ENCODE results near the gene TIGAR. TPM values are rescaled to one million over a fixed set of nuclear protein-coding genes. Genes with fewer than 3 reads are reported as not detected.

The TIGAR gene
- total and polyA plus RNA-seq, 11 donors, result 3.6 to 16.4 (median 11.3) TPM

DNA sequence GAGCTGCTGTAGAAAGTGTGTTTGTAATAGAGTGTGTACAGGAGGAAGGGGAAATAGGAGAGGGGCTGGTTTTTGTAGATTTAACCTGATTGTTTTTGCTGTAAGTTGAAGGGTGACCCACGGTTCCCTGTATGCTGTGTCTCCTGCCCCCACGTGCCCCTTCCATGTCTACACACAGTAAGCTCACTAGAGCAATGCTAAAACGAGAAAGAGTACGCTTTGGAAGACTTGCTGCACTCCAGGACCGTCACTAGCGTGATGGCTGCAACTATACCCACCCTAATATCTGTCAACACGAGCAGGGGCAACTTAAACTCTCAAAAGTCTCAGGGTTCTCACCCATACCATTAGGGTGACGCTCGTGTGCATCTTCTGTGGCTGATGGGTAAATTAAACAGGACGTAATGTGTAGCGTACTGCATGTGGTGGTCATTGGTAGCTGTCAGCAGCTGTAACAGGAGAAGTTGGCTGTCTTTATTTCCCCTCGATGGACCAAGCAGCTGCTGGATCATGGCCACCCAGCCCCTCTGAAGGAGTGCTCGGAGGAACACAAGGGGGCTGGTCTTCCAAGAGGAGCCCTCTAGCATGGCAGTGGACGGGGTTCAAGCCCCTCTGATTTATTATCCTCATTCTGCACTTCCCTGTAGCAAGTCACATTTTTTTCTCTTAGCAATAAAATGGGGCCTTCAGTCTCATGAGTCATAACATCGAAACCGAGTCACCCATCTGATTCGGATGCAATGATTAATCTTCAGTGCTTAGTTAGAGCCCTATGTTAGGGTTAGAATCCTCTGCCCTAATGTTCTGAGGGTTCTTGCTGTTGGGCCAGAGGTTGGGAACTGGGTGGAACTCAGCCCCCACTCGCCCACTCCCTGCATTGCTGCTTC is 33.4 kb upstream of the TIGAR start:
- H3K27ac ChIP-seq, result peak overlapping the region in 6 of 12 donors; percentile 9 to 74 (median 58)

GRCh38 chr12:4288296-4289131 is 32.5 kb upstream of the TIGAR start:
- ATAC-seq, result no peak
- no peak for TF ChIP-seq POLR2A (IDR thresholded peaks at IDR 0.05)

More for the DNA sequence above, 33.4 kb upstream of the TIGAR start:
- H3K4me1 ChIP-seq, result peaks cover 2 to 92% (median 68%) of the 10 kb centered on the region in 12 donors
- DNase-seq, result no peak
- intact Hi-C loops (cut with DNase I), result loop anchor here in 1 of 10 donors (10.0 kb wide), 1 partner anchor 403 kb away; no protein-coding TSS in a partner anchor
- no peaks in the 10 kb centered on the region for H3K9me3 ChIP-seq
- H3K27me3 ChIP-seq, result no peaks in the 10 kb centered on the region
- ATAC-seq, result peak in 1 of 4 donors; percentile 8
- 36 to 49% (median 46%) methylated on average over 18 of the region's 18 CpGs for WGBS, 4 donors
- no peak overlapping the region for H3K4me3 ChIP-seq
- H3K36me3 ChIP-seq, result peaks cover 0 to 98% (median 84%) of the 10 kb centered on the region in 9 donors
- no peak for TF ChIP-seq CTCF (IDR thresholded peaks at IDR 0.05)
- no peak for TF ChIP-seq POLR2A (IDR thresholded peaks at IDR 0.05)

DNA sequence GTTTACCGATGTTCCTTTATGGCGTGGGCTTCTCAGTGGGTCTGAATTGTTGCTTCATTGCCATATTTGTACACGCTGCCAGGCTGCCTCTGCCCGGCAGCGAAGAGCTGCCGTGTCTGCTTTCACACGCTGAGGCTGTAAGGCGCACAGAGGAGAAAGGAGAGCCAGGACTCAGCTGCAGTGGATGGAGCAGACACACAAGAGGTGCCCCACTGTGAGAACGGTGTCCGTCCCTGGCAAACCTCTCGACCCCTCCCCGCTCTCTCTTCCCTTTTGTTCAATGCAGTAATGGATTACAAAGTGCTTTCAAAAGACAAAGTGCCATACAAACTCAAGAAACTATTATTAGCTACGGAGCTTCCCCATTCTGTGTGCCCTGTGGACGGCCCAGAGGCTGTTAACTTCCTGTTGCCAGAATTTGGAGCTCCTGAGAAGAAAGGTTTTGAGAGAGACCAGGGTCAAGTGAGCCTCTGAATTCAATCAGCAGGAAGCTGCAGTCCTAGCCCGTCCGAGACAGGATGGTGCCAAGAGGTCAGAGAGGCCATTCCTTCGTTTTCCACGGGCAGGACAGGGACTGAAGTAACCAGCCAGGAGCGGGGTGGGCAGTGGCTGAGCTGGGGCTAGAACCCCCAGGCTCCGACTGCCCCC is 31.7 kb upstream of the TIGAR start:
- ATAC-seq (peak in 3 of 4 donors; percentile 38 to 64 (median 44)), DNase-seq (peak in 1 of 5 donors; percentile 22)
- intact Hi-C loops (cut with DNase I), result loop anchor here in 1 of 10 donors (10.0 kb wide), 1 partner anchor 405 kb away; no protein-coding TSS in a partner anchor
- Histone ChIP-seq H3K36me3 (peaks cover 0 to 88% (median 66%) of the 10 kb centered on the region in 9 donors), H3K27me3 (no peaks in the 10 kb centered on the region), H3K4me3 (peak overlapping the region in 2 of 12 donors; percentile 3 to 40), H3K4me1 (peaks cover 2 to 92% (median 70%) of the 10 kb centered on the region in 12 donors), H3K9me3 (no peaks in the 10 kb centered on the region), H3K27ac (peak overlapping the region in 11 of 12 donors; percentile 36 to 83 (median 60))
- TF ChIP-seq POLR2A (IDR thresholded peaks at IDR 0.05) (no peak), CTCF (IDR thresholded peaks at IDR 0.05) (no peak)
- 40 to 45% (median 44%) methylated on average over 18 to 20 of the region's 20 CpGs for WGBS, 4 donors

More at GRCh38 chr12:4288296-4289131, 32.5 kb upstream of the TIGAR start:
- WGBS, 4 donors, result 52 to 61% (median 55%) methylated on average over 19 to 20 of the region's 20 CpGs
- Histone ChIP-seq H3K4me3 (peak overlapping the region in 1 of 12 donors; percentile 40), H3K36me3 (peaks cover 0 to 93% (median 74%) of the 10 kb centered on the region in 9 donors), H3K9me3 (no peaks in the 10 kb centered on the region), H3K4me1 (peaks cover 2 to 92% (median 73%) of the 10 kb centered on the region in 12 donors), H3K27me3 (no peaks in the 10 kb centered on the region), H3K27ac (peak overlapping the region in 11 of 12 donors; percentile 36 to 83 (median 60))
- intact Hi-C loops (cut with DNase I), result loop anchor here in 1 of 10 donors (10.0 kb wide), 1 partner anchor 404 kb away; no protein-coding TSS in a partner anchor
- DNase-seq, result no peak
